Activated CD4-positive, alpha-beta memory T cell treated with anti-CD3 and anti-CD28 coated beads, Interleukin-2, amount 10 ng/mL, durations not matched to agents 7 days and 5 days (primary cell): Measurements from ENCODE around the gene NR2C2. TPM values are rescaled to one million over a fixed set of nuclear protein-coding genes. Genes with fewer than 3 reads are reported as not detected.

Experiments
- CTCF ChIA-PET: fragments of 350-600 bp; sonication (Branson Sonifier 250); formaldehyde crosslinking; loops from one replicate; lab custom pipeline; 2021; ENCODE audit warnings: antibody characterized with exemption, inconsistent platforms; lab: Charles Lee
- POLR2A ChIA-PET: fragments of 350-600 bp; sonication (Branson Sonifier 250); formaldehyde crosslinking; loops from one replicate; lab custom pipeline; 2021; ENCODE audit warnings: antibody characterized with exemption; lab: Charles Lee
- DNase-seq: peaks from one replicate; pipeline ENCODE4 v3.0.0-alpha.2; 2020
- H3K27ac Mint-ChIP-seq: one replicate; pipeline ENCODE4 v1.8.0; 2021; ENCODE audit warnings: mild to moderate bottlenecking, mixed read lengths
- H3K27me3 Mint-ChIP-seq: one replicate; pipeline ENCODE4 v1.8.0; 2021; ENCODE audit warnings: mixed read lengths
- H3K36me3 Mint-ChIP-seq: one replicate; pipeline ENCODE4 v1.8.0; 2021; ENCODE audit warnings: low read depth, mixed read lengths
- H3K4me1 Mint-ChIP-seq: one replicate; pipeline ENCODE4 v1.8.0; 2021; ENCODE audit warnings: mixed read lengths
- H3K4me3 Mint-ChIP-seq: one replicate; pipeline ENCODE4 v1.8.0; 2021; ENCODE audit warnings: mild to moderate bottlenecking, mixed read lengths
- H3K9me3 Mint-ChIP-seq: one replicate; pipeline ENCODE4 v1.8.0; 2021; ENCODE audit warnings: mixed read lengths
- total RNA-seq, 2 experiments: library from RNA; stranded (reverse); gene quantifications; one replicate each; pipeline ENCODE4 v1.2.3, GENCODE V29; 2021

NR2C2 gene
- total RNA-seq, 2 experiments from 2014 or later: 63.9 to 65.8 TPM

DNA sequence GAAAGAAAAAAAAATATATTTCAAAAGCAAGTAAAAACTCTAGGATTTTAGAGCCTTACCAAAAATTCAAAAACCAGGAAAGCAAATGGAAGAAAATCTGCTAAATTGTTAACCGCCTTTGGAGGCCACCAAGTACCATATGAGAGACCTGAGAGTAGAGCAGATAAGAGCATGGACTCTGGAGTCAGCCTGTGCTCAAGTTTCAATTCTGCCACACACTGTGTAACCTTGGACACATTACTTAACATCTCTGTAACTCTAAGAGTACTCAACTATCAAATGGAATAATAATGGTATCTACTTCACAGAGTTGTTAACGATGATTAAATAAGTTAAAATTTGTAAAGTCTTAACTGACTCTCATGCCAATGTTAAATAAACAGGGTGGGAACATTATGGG, 138.9 kb downstream of the NR2C2 start:
- H3K36me3 Mint-ChIP-seq: peaks cover 60% of the 10 kb centered on the region
- no peak overlapping the region for H3K27ac Mint-ChIP-seq
- H3K9me3 Mint-ChIP-seq: no peaks in the 10 kb centered on the region
- DNase-seq: no peak
- POLR2A ChIA-PET: interaction anchor here (1.7 kb wide), 1 partner anchor 12 kb away, joined by 4 read pairs; no protein-coding TSS in a partner anchor
- H3K27me3 Mint-ChIP-seq: no peaks in the 10 kb centered on the region
- peaks cover 6% of the 10 kb centered on the region for H3K4me1 Mint-ChIP-seq
- H3K4me3 Mint-ChIP-seq: no peak overlapping the region
- CTCF ChIA-PET: interaction anchor here (1.2 kb wide), 1 partner anchor 22 kb away, joined by 3 read pairs; no protein-coding TSS in a partner anchor

DNA sequence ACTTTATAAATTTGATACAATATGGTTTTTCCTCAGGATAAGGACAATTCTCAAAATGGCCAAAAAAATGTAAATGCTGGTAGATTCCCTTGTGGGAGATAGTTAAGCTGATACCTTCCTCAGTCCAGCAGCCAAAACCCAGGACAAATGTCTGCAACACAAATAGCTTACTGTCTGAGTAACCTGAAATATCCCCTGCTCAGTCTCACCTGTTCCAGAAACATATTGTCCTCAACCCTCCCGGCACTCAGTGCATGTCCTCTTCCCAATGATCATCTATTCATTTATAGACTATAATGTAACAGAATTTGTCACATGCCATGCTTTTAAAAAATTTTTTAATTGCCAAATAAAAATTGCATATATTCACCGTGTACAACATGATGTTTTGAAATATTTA, 139.3 kb downstream of the NR2C2 start:
- peaks cover 6% of the 10 kb centered on the region for H3K4me1 Mint-ChIP-seq
- no peak for DNase-seq
- H3K27me3 Mint-ChIP-seq: no peaks in the 10 kb centered on the region
- H3K27ac Mint-ChIP-seq: no peak overlapping the region
- no peaks in the 10 kb centered on the region for H3K9me3 Mint-ChIP-seq
- H3K4me3 Mint-ChIP-seq: no peak overlapping the region
- POLR2A ChIA-PET: interaction anchor here (1.7 kb wide), 1 partner anchor 11 kb away, joined by 4 read pairs; no protein-coding TSS in a partner anchor
- H3K36me3 Mint-ChIP-seq: peaks cover 58% of the 10 kb centered on the region
- CTCF ChIA-PET: interaction anchor here (1.2 kb wide), 1 partner anchor 21 kb away, joined by 3 read pairs; no protein-coding TSS in a partner anchor

DNA sequence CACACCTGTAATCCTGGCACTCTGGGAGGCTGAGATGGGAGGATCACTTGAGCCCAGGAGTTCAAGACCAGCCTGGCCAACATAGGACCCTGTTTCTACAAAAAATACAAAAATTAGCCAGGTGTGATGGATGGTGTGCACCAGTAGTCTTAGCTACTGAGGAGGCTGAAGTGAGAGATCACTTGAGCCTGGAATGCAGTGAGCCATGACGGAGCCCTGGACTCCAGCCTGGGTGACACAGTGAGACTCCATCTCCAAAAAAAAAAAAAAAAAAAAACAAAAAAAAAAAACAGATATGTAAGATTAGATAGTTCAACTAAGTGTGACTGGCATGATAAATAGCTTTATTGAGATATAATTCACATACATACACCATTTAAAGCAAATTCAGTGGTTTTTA, 141.8 kb downstream of the NR2C2 start:
- Mint-ChIP-seq H3K9me3 (no peaks in the 10 kb centered on the region), H3K27ac (no peak overlapping the region), H3K36me3 (peaks cover 44% of the 10 kb centered on the region), H3K27me3 (no peaks in the 10 kb centered on the region), H3K4me1 (no peaks in the 10 kb centered on the region), H3K4me3 (no peak overlapping the region)
- CTCF ChIA-PET: interaction anchor here (2.2 kb wide), 1 partner anchor 38 kb away, joined by 8 read pairs; no protein-coding TSS in a partner anchor
- DNase-seq: no peak
- POLR2A ChIA-PET: interaction anchor here (1.2 to 3.0 kb wide), 2 partner anchors 10 to 19 kb away, joined by 3 to 7 read pairs; partner anchors contain the start of gene RBSN

DNA sequence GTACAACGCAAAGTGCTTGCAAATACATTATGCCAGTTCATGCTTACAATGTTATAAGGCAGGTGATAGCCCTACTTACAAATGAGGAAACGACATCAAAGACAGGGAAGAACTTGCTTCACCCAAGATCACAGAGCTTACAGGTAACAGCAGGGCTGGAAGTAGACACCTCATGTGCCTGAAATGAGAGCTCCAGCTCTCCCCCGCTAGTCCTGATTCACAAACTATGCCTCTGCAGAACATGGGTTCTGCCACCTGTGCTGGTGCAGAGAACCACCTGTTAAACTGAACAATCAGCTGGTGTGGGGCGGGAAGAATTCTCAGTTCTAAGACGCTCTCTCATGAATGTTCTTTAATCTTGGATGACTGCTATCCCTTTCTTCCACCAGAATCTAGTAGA, 144.2 kb downstream of the NR2C2 start:
- Mint-ChIP-seq H3K4me1 (peaks cover 9% of the 10 kb centered on the region), H3K9me3 (no peaks in the 10 kb centered on the region), H3K4me3 (no peak overlapping the region), H3K27ac (no peak overlapping the region), H3K36me3 (peaks cover 50% of the 10 kb centered on the region), H3K27me3 (no peaks in the 10 kb centered on the region)
- ChIA-PET CTCF (interaction anchor here (1.0 to 1.6 kb wide), 3 partner anchors 10 to 26 kb away, joined by 3 to 4 read pairs (median 3); partner anchors contain the start of gene MRPS25), POLR2A (no interaction called here)
- no peak for DNase-seq

DNA sequence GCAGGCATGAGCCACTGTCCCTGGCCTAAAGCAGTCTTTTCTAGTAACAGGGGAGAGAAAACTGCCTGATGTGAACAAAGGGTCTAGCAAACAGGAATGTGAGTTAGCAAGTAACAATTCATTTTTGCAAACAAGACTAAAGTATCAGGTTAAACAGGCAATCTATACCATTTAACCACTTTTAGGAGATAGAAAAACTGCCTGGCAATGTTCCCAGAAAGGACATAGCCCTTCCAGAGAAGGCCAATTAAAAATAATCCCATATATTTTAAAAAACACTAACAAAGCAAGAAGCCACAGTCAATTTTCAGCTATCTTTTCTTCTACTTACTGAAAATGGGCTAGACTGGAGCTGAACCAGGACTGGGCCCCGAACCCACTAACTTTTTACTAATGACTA, 145.3 kb downstream of the NR2C2 start:
- CTCF ChIA-PET: interaction anchor here (1.0 kb wide), 1 partner anchor 9 kb away, joined by 3 read pairs; no protein-coding TSS in a partner anchor
- Mint-ChIP-seq H3K9me3 (no peaks in the 10 kb centered on the region), H3K4me3 (no peak overlapping the region), H3K27me3 (no peaks in the 10 kb centered on the region), H3K4me1 (peaks cover 16% of the 10 kb centered on the region), H3K27ac (no peak overlapping the region), H3K36me3 (peaks cover 46% of the 10 kb centered on the region)
- POLR2A ChIA-PET: interaction anchor here (0.8 kb wide), 1 partner anchor 28 kb away, joined by 3 read pairs; the partner anchor contains the start of gene MRPS25
- no peak for DNase-seq

DNA sequence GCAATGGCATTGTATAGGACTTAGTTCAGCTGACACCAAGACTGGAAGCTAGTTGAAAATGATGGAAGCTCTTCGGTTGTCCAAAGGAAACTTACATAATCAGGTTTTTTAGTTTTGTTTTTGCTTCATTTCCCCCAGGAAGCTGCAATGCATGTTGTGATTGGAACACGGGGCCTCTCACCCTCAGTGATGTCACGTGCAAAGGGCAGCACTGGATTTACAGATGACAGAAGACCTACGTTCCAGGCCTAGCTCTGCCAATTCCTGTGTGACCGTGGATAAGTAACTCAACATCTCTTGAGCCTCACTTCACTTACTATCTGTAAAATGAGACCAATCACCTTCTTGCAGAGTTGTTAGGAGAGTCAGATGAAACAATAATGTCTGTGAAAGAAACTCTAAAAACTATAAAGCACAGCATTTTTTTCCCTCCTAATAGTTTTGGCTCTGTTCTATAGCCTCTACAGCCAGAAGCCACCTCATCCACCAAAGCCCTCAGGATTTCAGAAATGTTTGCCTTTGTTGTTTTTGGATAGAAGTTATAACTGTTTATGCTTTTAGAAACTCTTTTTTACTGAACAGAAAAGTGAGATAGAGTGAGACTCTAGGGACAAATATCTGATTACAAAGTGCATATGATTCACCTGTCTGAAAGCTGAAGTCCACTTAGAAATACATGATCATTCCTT, 146.9 kb downstream of the NR2C2 start:
- Mint-ChIP-seq H3K4me1 (peaks cover 28% of the 10 kb centered on the region), H3K27ac (no peak overlapping the region), H3K27me3 (no peaks in the 10 kb centered on the region), H3K9me3 (no peaks in the 10 kb centered on the region), H3K4me3 (no peak overlapping the region), H3K36me3 (peaks cover 55% of the 10 kb centered on the region)
- POLR2A ChIA-PET: interaction anchor here (1.0 kb wide), 1 partner anchor 29 kb away, joined by 3 read pairs; the partner anchor contains the start of gene MRPS25
- CTCF ChIA-PET: no interaction called here
- no peak for DNase-seq

DNA sequence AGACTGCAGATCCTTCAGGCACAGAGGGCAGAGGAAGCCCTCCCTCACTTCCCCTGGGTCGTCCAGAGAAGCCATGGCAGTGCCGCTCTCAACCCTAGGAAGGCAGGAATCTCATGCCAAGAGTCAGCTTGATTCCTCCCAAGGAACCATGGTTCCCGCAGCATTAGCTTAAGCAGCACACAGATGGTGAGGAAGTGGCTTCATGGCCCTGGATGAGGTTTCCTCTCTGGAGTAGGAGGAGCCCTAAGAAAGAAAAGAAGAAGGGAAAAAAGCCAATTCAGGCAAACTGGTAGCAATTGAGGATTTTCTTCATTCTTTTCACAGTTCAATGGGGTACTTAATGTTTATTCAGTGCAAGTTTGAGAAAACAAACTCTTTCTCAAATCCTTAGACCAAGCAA, 148.7 kb downstream of the NR2C2 start:
- Mint-ChIP-seq H3K27me3 (no peaks in the 10 kb centered on the region), H3K27ac (no peak overlapping the region), H3K4me1 (peaks cover 38% of the 10 kb centered on the region), H3K36me3 (peaks cover 44% of the 10 kb centered on the region), H3K9me3 (no peaks in the 10 kb centered on the region), H3K4me3 (no peak overlapping the region)
- no peak for DNase-seq
- POLR2A ChIA-PET: no interaction called here
- CTCF ChIA-PET: interaction anchor here (0.9 kb wide), 1 partner anchor 30 kb away, joined by 3 read pairs; the partner anchor contains the start of gene MRPS25

DNA sequence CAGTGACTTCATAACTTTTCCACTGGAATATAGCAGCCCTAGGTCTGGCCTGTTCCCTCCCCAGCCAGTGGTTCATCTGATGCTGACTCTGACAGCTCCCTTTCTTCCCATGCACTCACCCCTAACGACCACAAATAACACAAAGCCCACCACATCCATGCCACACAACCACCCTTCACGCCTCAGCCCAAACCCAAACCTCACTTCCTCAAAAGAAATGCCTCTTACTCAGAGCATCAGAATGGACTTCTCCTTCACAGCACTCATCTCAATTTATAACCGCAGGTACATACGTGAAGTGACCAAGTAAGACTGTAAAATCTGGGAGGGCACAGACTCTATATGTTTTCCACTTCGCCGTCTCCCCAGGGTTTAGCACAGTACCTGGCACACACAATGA, 150.5 kb downstream of the NR2C2 start:
- Mint-ChIP-seq H3K4me3 (peak overlapping the region; percentile 95), H3K4me1 (peaks cover 55% of the 10 kb centered on the region), H3K27me3 (no peaks in the 10 kb centered on the region), H3K9me3 (no peaks in the 10 kb centered on the region), H3K36me3 (peaks cover 40% of the 10 kb centered on the region), H3K27ac (peak overlapping the region; percentile 99)
- DNase-seq: peak; percentile 66
- ChIA-PET POLR2A (interaction anchor here (0.7 to 3.1 kb wide), 16 partner anchors 10 to 699 kb away, joined by 3 to 53 read pairs (median 6); partner anchors contain the start of genes BTD, CAPN7, CCDC174 and HACL1), CTCF (interaction anchor here (0.6 to 3.7 kb wide), 9 partner anchors 8 to 696 kb away, joined by 3 to 15 read pairs (median 5); partner anchors contain the start of genes CAPN7, MRPS25 and SLC6A6)

Other genes with a start within 250 kb of the NR2C2 start
- under 1 TPM in 1 of 2 experiments, not detected in 1; 0.10 TPM for gene FGD5, start 128.6 kb upstream of the NR2C2 start, total RNA-seq
- 10 to 100 TPM; 34.6 to 35.0 TPM for gene MRPS25, start 117.7 kb downstream of the NR2C2 start, total RNA-seq
- 10 to 100 TPM; 19.4 to 19.7 TPM for gene RBSN, start 151.6 kb downstream of the NR2C2 start, total RNA-seq